K562 (cell line): ENCODE measurements around the gene MICAL1. TPM values are rescaled to one million over a fixed set of nuclear protein-coding genes. Genes with fewer than 3 reads are reported as not detected.

ENCODE experiments used
- polyA plus RNA-seq, 8 experiments: library from polyadenylated mRNA; depleted of rRNA in 4 of 8; stranded (reverse) in 5 of 8; unstranded in 3 of 8; fragments of >200 nt; fragmentation: Nextera tagmentation in 2 of 8; fragmentation: Illumina TruSeq in 1 of 8; extraction: Ambion mirVana in 2 of 8; extraction: Trizol in 1 of 8; gene quantifications; 2 replicates each; pipeline versions ENCODE4 v1.2.1 to v1.2.3, GENCODE V29; 2011 to 2014; ENCODE audit warnings: inconsistent platforms in 1 of 8, missing spikeins in 1 of 8
- total RNA-seq, 7 experiments: library from RNA; depleted of rRNA in 6 of 7; stranded (reverse); fragments of >200 nt in 6 of 7; fragmentation: Illumina TruSeq in 2 of 7; extraction: Trizol in 2 of 7; gene quantifications; 2 replicates each; pipeline versions ENCODE4 v1.2.1 to v1.2.3, GENCODE V29; 2011 to 2021; ENCODE audit warnings: low replicate concordance in 1 of 7

The MICAL1 gene
- total and polyA plus RNA-seq, 9 of the 15 experiments (the other 6 are each of a cell fraction or from before 2014, with no cell fraction given): 0.07 to 15.2 (median 7.0) TPM

Other genes with a start within 250 kb of the MICAL1 start
- 79.5 and 92.7 TPM in 2 replicates for gene CD164, start 73.3 kb downstream of the MICAL1 start, total RNA-seq (2014; rRNA removed)
- 121 and 134 TPM in 2 replicates for gene CD164, start 73.3 kb downstream of the MICAL1 start, total RNA-seq (2014; rRNA removed; fragmentation: Illumina TruSeq; extraction: Trizol)
- gene CD164, start 73.3 kb downstream of the MICAL1 start, total RNA-seq (2015; rRNA removed; fragmentation: Illumina TruSeq; extraction: Trizol): 191 and 199 TPM in 2 replicates
- 164 and 169 TPM in 2 replicates for gene CD164, start 73.3 kb downstream of the MICAL1 start, total RNA-seq (2021)
- 317 and 349 TPM in 2 replicates for gene CD164, start 73.3 kb downstream of the MICAL1 start, polyA plus RNA-seq (2011; rRNA removed)
- gene CD164, start 73.3 kb downstream of the MICAL1 start, polyA plus RNA-seq (2014; fragmentation: Illumina TruSeq; extraction: Trizol): 186 and 188 TPM in 2 replicates
- gene CD164, start 73.3 kb downstream of the MICAL1 start, polyA plus RNA-seq (2014; fragmentation: Nextera tagmentation; extraction: Ambion mirVana): 100 to 1,000 TPM; 165 to 179 TPM
- 117 and 143 TPM in 2 replicates for gene CD164, start 73.3 kb downstream of the MICAL1 start, polyA plus RNA-seq (2014; rRNA removed)
- 0.33 TPM in 1 of 2 replicates, not detected in the other for gene PPIL6, start 15.1 kb downstream of the MICAL1 start, total RNA-seq (2014; rRNA removed)
- 0.64 and 0.98 TPM in 2 replicates for gene PPIL6, start 15.1 kb downstream of the MICAL1 start, total RNA-seq (2014; rRNA removed; fragmentation: Illumina TruSeq; extraction: Trizol)
- gene PPIL6, start 15.1 kb downstream of the MICAL1 start, total RNA-seq (2015; rRNA removed; fragmentation: Illumina TruSeq; extraction: Trizol): 0.68 and 0.76 TPM in 2 replicates
- 0.47 and 0.87 TPM in 2 replicates for gene PPIL6, start 15.1 kb downstream of the MICAL1 start, total RNA-seq (2021)
- gene PPIL6, start 15.1 kb downstream of the MICAL1 start, polyA plus RNA-seq (2011; rRNA removed): 0.36 and 1.1 TPM in 2 replicates
- gene PPIL6, start 15.1 kb downstream of the MICAL1 start, polyA plus RNA-seq (2014; fragmentation: Illumina TruSeq; extraction: Trizol): 0.35 and 0.49 TPM in 2 replicates
- gene PPIL6, start 15.1 kb downstream of the MICAL1 start, polyA plus RNA-seq (2014; fragmentation: Nextera tagmentation; extraction: Ambion mirVana): under 1 TPM; 0.13 to 0.14 TPM
- 0.03 and 1.5 TPM in 2 replicates for gene PPIL6, start 15.1 kb downstream of the MICAL1 start, polyA plus RNA-seq (2014; rRNA removed)
- gene SMPD2, start 15.0 kb downstream of the MICAL1 start, total RNA-seq (2014; rRNA removed): 20.8 and 23.9 TPM in 2 replicates
- 8.8 and 14.5 TPM in 2 replicates for gene SMPD2, start 15.0 kb downstream of the MICAL1 start, total RNA-seq (2014; rRNA removed; fragmentation: Illumina TruSeq; extraction: Trizol)
- 16.8 and 18.1 TPM in 2 replicates for gene SMPD2, start 15.0 kb downstream of the MICAL1 start, total RNA-seq (2015; rRNA removed; fragmentation: Illumina TruSeq; extraction: Trizol)
- gene SMPD2, start 15.0 kb downstream of the MICAL1 start, total RNA-seq (2021): 20.4 TPM in 2 replicates
- 14.8 and 18.3 TPM in 2 replicates for gene SMPD2, start 15.0 kb downstream of the MICAL1 start, polyA plus RNA-seq (2011; rRNA removed)
- 20.5 TPM in 2 replicates for gene SMPD2, start 15.0 kb downstream of the MICAL1 start, polyA plus RNA-seq (2014; fragmentation: Illumina TruSeq; extraction: Trizol)
- gene SMPD2, start 15.0 kb downstream of the MICAL1 start, polyA plus RNA-seq (2014; fragmentation: Nextera tagmentation; extraction: Ambion mirVana): 1 to 10 TPM in 1 of 2 experiments, under 1 TPM in 1; 0.13 to 1.2 TPM
- 19.3 and 21.8 TPM in 2 replicates for gene SMPD2, start 15.0 kb downstream of the MICAL1 start, polyA plus RNA-seq (2014; rRNA removed)
- gene ZBTB24, start 27.4 kb upstream of the MICAL1 start, total RNA-seq (2014; rRNA removed): 8.3 and 9.3 TPM in 2 replicates
- 13.4 and 13.7 TPM in 2 replicates for gene ZBTB24, start 27.4 kb upstream of the MICAL1 start, total RNA-seq (2014; rRNA removed; fragmentation: Illumina TruSeq; extraction: Trizol)
- 15.8 and 16.7 TPM in 2 replicates for gene ZBTB24, start 27.4 kb upstream of the MICAL1 start, total RNA-seq (2015; rRNA removed; fragmentation: Illumina TruSeq; extraction: Trizol)
- 8.5 TPM in 2 replicates for gene ZBTB24, start 27.4 kb upstream of the MICAL1 start, total RNA-seq (2021)
- gene ZBTB24, start 27.4 kb upstream of the MICAL1 start, polyA plus RNA-seq (2011; rRNA removed): 3.8 and 4.3 TPM in 2 replicates
- gene ZBTB24, start 27.4 kb upstream of the MICAL1 start, polyA plus RNA-seq (2014; fragmentation: Illumina TruSeq; extraction: Trizol): 8.2 and 10.1 TPM in 2 replicates
- gene ZBTB24, start 27.4 kb upstream of the MICAL1 start, polyA plus RNA-seq (2014; fragmentation: Nextera tagmentation; extraction: Ambion mirVana): 1 to 10 TPM; 2.0 to 2.5 TPM
- 5.3 TPM in 2 replicates for gene ZBTB24, start 27.4 kb upstream of the MICAL1 start, polyA plus RNA-seq (2014; rRNA removed)
- gene AK9, start 235.4 kb upstream of the MICAL1 start, total RNA-seq (2014; rRNA removed): 0.59 and 0.78 TPM in 2 replicates
- 0.91 and 0.96 TPM in 2 replicates for gene AK9, start 235.4 kb upstream of the MICAL1 start, total RNA-seq (2014; rRNA removed; fragmentation: Illumina TruSeq; extraction: Trizol)
- gene AK9, start 235.4 kb upstream of the MICAL1 start, total RNA-seq (2015; rRNA removed; fragmentation: Illumina TruSeq; extraction: Trizol): 0.79 and 1.3 TPM in 2 replicates
- 0.93 and 1.1 TPM in 2 replicates for gene AK9, start 235.4 kb upstream of the MICAL1 start, total RNA-seq (2021)
- 0.66 and 1.3 TPM in 2 replicates for gene AK9, start 235.4 kb upstream of the MICAL1 start, polyA plus RNA-seq (2011; rRNA removed)
- 0.68 and 1.4 TPM in 2 replicates for gene AK9, start 235.4 kb upstream of the MICAL1 start, polyA plus RNA-seq (2014; fragmentation: Illumina TruSeq; extraction: Trizol)
- gene AK9, start 235.4 kb upstream of the MICAL1 start, polyA plus RNA-seq (2014; fragmentation: Nextera tagmentation; extraction: Ambion mirVana): 1 to 10 TPM; 1.2 to 1.9 TPM
- gene AK9, start 235.4 kb upstream of the MICAL1 start, polyA plus RNA-seq (2014; rRNA removed): 0.60 and 2.2 TPM in 2 replicates
- 3.4 and 4.9 TPM in 2 replicates for gene FIG4, start 235.5 kb upstream of the MICAL1 start, total RNA-seq (2014; rRNA removed)
- gene FIG4, start 235.5 kb upstream of the MICAL1 start, total RNA-seq (2014; rRNA removed; fragmentation: Illumina TruSeq; extraction: Trizol): 5.3 and 5.6 TPM in 2 replicates
- gene FIG4, start 235.5 kb upstream of the MICAL1 start, total RNA-seq (2015; rRNA removed; fragmentation: Illumina TruSeq; extraction: Trizol): 4.3 and 5.0 TPM in 2 replicates
- gene FIG4, start 235.5 kb upstream of the MICAL1 start, total RNA-seq (2021): 4.8 and 5.5 TPM in 2 replicates
- 4.9 and 6.8 TPM in 2 replicates for gene FIG4, start 235.5 kb upstream of the MICAL1 start, polyA plus RNA-seq (2011; rRNA removed)
- 3.7 and 4.8 TPM in 2 replicates for gene FIG4, start 235.5 kb upstream of the MICAL1 start, polyA plus RNA-seq (2014; fragmentation: Illumina TruSeq; extraction: Trizol)
- 1 to 10 TPM; 1.5 to 1.8 TPM for gene FIG4, start 235.5 kb upstream of the MICAL1 start, polyA plus RNA-seq (2014; fragmentation: Nextera tagmentation; extraction: Ambion mirVana)
- 3.9 and 6.0 TPM in 2 replicates for gene FIG4, start 235.5 kb upstream of the MICAL1 start, polyA plus RNA-seq (2014; rRNA removed)